Naive B cell (primary cell): Measurements from ENCODE around the gene EGFR. TPM values are rescaled to one million over a fixed set of nuclear protein-coding genes. Genes with fewer than 3 reads are reported as not detected.

Experiments
- ATAC-seq, 2 donors: fragments of 150-1000 bp; cut with Tn5 transposase; 2 replicates each; pipeline ENCODE4 v1.10.0; 2021; ENCODE audit warnings: low read depth in 2 of 2, mild to moderate bottlenecking in 2 of 2, moderate library complexity in 2 of 2
- DNase-seq: peaks from one replicate; pipeline ENCODE4 v3.0.0; 2022
- H3K27ac Mint-ChIP-seq, 6 donors: one replicate each; pipeline ENCODE4 v1.8.0; 2020 to 2022; ENCODE audit warnings: mild to moderate bottlenecking in 6 of 6, mixed read lengths in 6 of 6, moderate library complexity in 5 of 6, inconsistent platforms in 2 of 6
- H3K27me3 Mint-ChIP-seq, 3 donors: one replicate each; pipeline ENCODE4 v1.8.0; 2021 to 2022; ENCODE audit warnings: mixed read lengths in 3 of 3, mild to moderate bottlenecking in 1 of 3
- H3K36me3 Mint-ChIP-seq, 2 donors: one replicate each; pipeline ENCODE4 v1.8.0; 2020 to 2022; ENCODE audit warnings: mixed read lengths in 2 of 2, inconsistent platforms in 1 of 2, mild to moderate bottlenecking in 1 of 2
- H3K4me1 Mint-ChIP-seq, 3 donors: one replicate each; pipeline ENCODE4 v1.8.0; 2020 to 2022; ENCODE audit warnings: mixed read lengths in 3 of 3, inconsistent platforms in 1 of 3, mild to moderate bottlenecking in 1 of 3, moderate library complexity in 1 of 3
- H3K4me3 Mint-ChIP-seq, 8 donors: one replicate each; pipeline ENCODE4 v1.8.0; 2020 to 2022; ENCODE audit warnings: mild to moderate bottlenecking in 8 of 8, mixed read lengths in 8 of 8, moderate library complexity in 8 of 8, inconsistent platforms in 2 of 8
- H3K9me3 Mint-ChIP-seq, 7 donors: one replicate each; pipeline ENCODE4 v1.8.0; 2020 to 2022; ENCODE audit warnings: mixed read lengths in 7 of 7, mild to moderate bottlenecking in 5 of 7, inconsistent platforms in 2 of 7, moderate library complexity in 1 of 7
- polyA plus RNA-seq, 6 donors: library from polyadenylated mRNA; unstranded; fragments of 300-500 nt; fragmentation: Illumina TruSeq; gene quantifications; one replicate each; pipeline ENCODE4 v1.2.3, GENCODE V29; 2021; ENCODE audit warnings: low read depth in 6 of 6

Gene EGFR
- polyA plus RNA-seq, 6 donors from 2014 or later = not detected

GRCh38 chr7:55100544-55101327 is 81.9 kb downstream of the EGFR start:
- no peaks in the 10 kb centered on the region for H3K9me3 Mint-ChIP-seq
- no peaks in the 10 kb centered on the region for H3K4me1 Mint-ChIP-seq
- peaks cover 17 to 27% (median 25%) of the 10 kb centered on the region in 3 donors for H3K27me3 Mint-ChIP-seq
- no peaks in the 10 kb centered on the region for H3K36me3 Mint-ChIP-seq
- no peak for DNase-seq
- no peak overlapping the region for H3K4me3 Mint-ChIP-seq
- no peak for ATAC-seq
- H3K27ac Mint-ChIP-seq = no peak overlapping the region

GRCh38 chr7:55101359-55101758 is 82.5 kb downstream of the EGFR start:
- Mint-ChIP-seq H3K27ac (peak overlapping the region in 1 of 6 donors; percentile 50), H3K4me3 (no peak overlapping the region), H3K9me3 (no peaks in the 10 kb centered on the region), H3K4me1 (no peaks in the 10 kb centered on the region), H3K36me3 (no peaks in the 10 kb centered on the region), H3K27me3 (peaks cover 15 to 26% (median 21%) of the 10 kb centered on the region in 3 donors)
- no peak for DNase-seq
- no peak for ATAC-seq

GRCh38 chr7:55104123-55104522 is 85.3 kb downstream of the EGFR start:
- Mint-ChIP-seq H3K27ac (no peak overlapping the region), H3K27me3 (peaks cover 17 to 29% (median 28%) of the 10 kb centered on the region in 3 donors), H3K36me3 (no peaks in the 10 kb centered on the region), H3K4me1 (no peaks in the 10 kb centered on the region), H3K4me3 (no peak overlapping the region), H3K9me3 (no peaks in the 10 kb centered on the region)
- DNase-seq = no peak
- ATAC-seq = no peak

GRCh38 chr7:55104712-55105433 is 86.1 kb downstream of the EGFR start:
- no peak for ATAC-seq
- peaks cover 16 to 29% (median 28%) of the 10 kb centered on the region in 3 donors for H3K27me3 Mint-ChIP-seq

GRCh38 chr7:55105952-55106351 is 87.1 kb downstream of the EGFR start:
- Mint-ChIP-seq H3K9me3 (no peaks in the 10 kb centered on the region), H3K27ac (no peak overlapping the region), H3K36me3 (no peaks in the 10 kb centered on the region), H3K4me3 (no peak overlapping the region), H3K27me3 (peaks cover 16 to 27% (median 24%) of the 10 kb centered on the region in 3 donors), H3K4me1 (no peaks in the 10 kb centered on the region)
- ATAC-seq = no peak
- DNase-seq = no peak

More at GRCh38 chr7:55104712-55105433, 86.1 kb downstream of the EGFR start:
- Mint-ChIP-seq H3K9me3 (no peaks in the 10 kb centered on the region), H3K36me3 (no peaks in the 10 kb centered on the region), H3K4me3 (no peak overlapping the region), H3K4me1 (no peaks in the 10 kb centered on the region), H3K27ac (no peak overlapping the region)
- DNase-seq = no peak

- no peak for ATAC-seq
- H3K36me3 Mint-ChIP-seq = no peaks in the 10 kb centered on the region
- H3K4me1 Mint-ChIP-seq = no peaks in the 10 kb centered on the region
- H3K9me3 Mint-ChIP-seq = peaks cover 0 to 3% (median 0%) of the 10 kb centered on the region in 7 donors
- H3K4me3 Mint-ChIP-seq = no peak overlapping the region
- no peak for DNase-seq
- H3K27me3 Mint-ChIP-seq = peaks cover 9 to 12% (median 9%) of the 10 kb centered on the region in 3 donors
- no peak overlapping the region for H3K27ac Mint-ChIP-seq
These were observed 89.1 kb downstream of the EGFR start for GRCh38 chr7:55107946-55108345.

GRCh38 chr7:55108401-55108800 is 89.6 kb downstream of the EGFR start:
- Mint-ChIP-seq H3K4me3 (no peak overlapping the region), H3K36me3 (no peaks in the 10 kb centered on the region), H3K27ac (no peak overlapping the region), H3K4me1 (no peaks in the 10 kb centered on the region), H3K27me3 (peaks cover 9 to 12% (median 11%) of the 10 kb centered on the region in 3 donors), H3K9me3 (peaks cover 0 to 3% (median 0%) of the 10 kb centered on the region in 7 donors)
- DNase-seq = no peak
- ATAC-seq = no peak

GRCh38 chr7:55108818-55109217 is 90.0 kb downstream of the EGFR start:
- ATAC-seq = no peak
- H3K4me3 Mint-ChIP-seq = no peak overlapping the region
- no peak for DNase-seq
- no peaks in the 10 kb centered on the region for H3K4me1 Mint-ChIP-seq
- peaks cover 0 to 3% (median 0%) of the 10 kb centered on the region in 7 donors for H3K9me3 Mint-ChIP-seq
- H3K27me3 Mint-ChIP-seq = peaks cover 9 to 13% (median 12%) of the 10 kb centered on the region in 3 donors
- no peak overlapping the region for H3K27ac Mint-ChIP-seq
- H3K36me3 Mint-ChIP-seq = no peaks in the 10 kb centered on the region

GRCh38 chr7:55109404-55110167 is 90.8 kb downstream of the EGFR start:
- H3K27ac Mint-ChIP-seq = no peak overlapping the region
- H3K9me3 Mint-ChIP-seq = peaks cover 0 to 3% (median 0%) of the 10 kb centered on the region in 7 donors
- DNase-seq (no peak), ATAC-seq (no peak)
- no peaks in the 10 kb centered on the region for H3K36me3 Mint-ChIP-seq
- no peak overlapping the region for H3K4me3 Mint-ChIP-seq
- peaks cover 9 to 13% (median 12%) of the 10 kb centered on the region in 3 donors for H3K27me3 Mint-ChIP-seq
- H3K4me1 Mint-ChIP-seq = no peaks in the 10 kb centered on the region

GRCh38 chr7:55110282-55110992 is 91.6 kb downstream of the EGFR start:
- no peak overlapping the region for H3K27ac Mint-ChIP-seq
- ATAC-seq (no peak), DNase-seq (no peak)
- no peak overlapping the region for H3K4me3 Mint-ChIP-seq
- no peaks in the 10 kb centered on the region for H3K4me1 Mint-ChIP-seq
- peaks cover 9 to 13% (median 12%) of the 10 kb centered on the region in 3 donors for H3K27me3 Mint-ChIP-seq
- H3K36me3 Mint-ChIP-seq = no peaks in the 10 kb centered on the region
- peaks cover 0 to 3% (median 0%) of the 10 kb centered on the region in 7 donors for H3K9me3 Mint-ChIP-seq

GRCh38 chr7:55110993-55111361 is 92.2 kb downstream of the EGFR start:
- Mint-ChIP-seq H3K27ac (no peak overlapping the region), H3K4me3 (no peak overlapping the region), H3K9me3 (peaks cover 0 to 3% (median 0%) of the 10 kb centered on the region in 7 donors), H3K36me3 (no peaks in the 10 kb centered on the region), H3K27me3 (peaks cover 9 to 13% (median 12%) of the 10 kb centered on the region in 3 donors), H3K4me1 (no peaks in the 10 kb centered on the region)
- no peak for ATAC-seq
- no peak for DNase-seq

- ATAC-seq = no peak
- DNase-seq = no peak
- Mint-ChIP-seq H3K4me1 (no peaks in the 10 kb centered on the region), H3K36me3 (no peaks in the 10 kb centered on the region), H3K4me3 (no peak overlapping the region), H3K27ac (no peak overlapping the region), H3K27me3 (peaks cover 7 to 11% (median 9%) of the 10 kb centered on the region in 3 donors), H3K9me3 (peaks cover 0 to 5% (median 0%) of the 10 kb centered on the region in 7 donors)
These were observed 93.2 kb downstream of the EGFR start for GRCh38 chr7:55112056-55112455.
